Trophoblast cell (in vitro differentiated cells and primary cell): ENCODE results near the gene KRT14. TPM values are rescaled to one million over a fixed set of nuclear protein-coding genes. Genes with fewer than 3 reads are reported as not detected.
A peak's percentile ranks its signal among the peaks of the same experiment; 100 is the strongest.

Experiments used
- DNase-seq, 2 donors: peaks; one replicate each; pipeline ENCODE4 v3.0.0-alpha.2; 2016
- H2AFZ ChIP-seq: 2 replicates; pipeline ENCODE4 v1.6.1; 2013; ENCODE audit warnings: low read length, moderate library complexity, mild to moderate bottlenecking; ENCODE audit not compliant: insufficient read depth, poor library complexity
- H2AK5ac ChIP-seq: 2 replicates; pipeline ENCODE4 v1.6.1; 2013; ENCODE audit warnings: mild to moderate bottlenecking, low read length
- H2BK120ac ChIP-seq: 2 replicates; pipeline ENCODE4 v1.6.1; 2013; ENCODE audit warnings: low read length, mild to moderate bottlenecking, moderate library complexity; ENCODE audit not compliant: insufficient read depth, poor library complexity
- H2BK12ac ChIP-seq: 2 replicates; pipeline ENCODE4 v1.6.1; 2013; ENCODE audit warnings: mild to moderate bottlenecking, low read length, moderate library complexity
- H2BK5ac ChIP-seq: 2 replicates; pipeline ENCODE4 v1.6.1; 2013; ENCODE audit warnings: low read length, low read depth, moderate library complexity, mild to moderate bottlenecking; ENCODE audit not compliant: poor library complexity
- H3K14ac ChIP-seq: 2 replicates; pipeline ENCODE4 v1.6.1; 2013; ENCODE audit warnings: mild to moderate bottlenecking, low read length
- H3K18ac ChIP-seq: 2 replicates; pipeline ENCODE4 v1.6.1; 2013; ENCODE audit warnings: mild to moderate bottlenecking, low read length
- H3K23ac ChIP-seq: 2 replicates; pipeline ENCODE4 v1.6.1; 2013; ENCODE audit warnings: low read length
- H3K27ac ChIP-seq: 2 replicates; pipeline ENCODE4 v1.5.1; 2013; ENCODE audit warnings: low read depth, mild to moderate bottlenecking, inconsistent platforms, low read length, moderate library complexity
- H3K27me3 ChIP-seq: 2 replicates; pipeline ENCODE4 v1.6.1; 2013; ENCODE audit warnings: inconsistent platforms, mild to moderate bottlenecking, low read length, moderate library complexity; ENCODE audit not compliant: insufficient read depth
- H3K36me3 ChIP-seq, 2 experiments: 1 replicate in 1 of 2; 2 replicates in 1 of 2; pipeline ENCODE4 v1.6.1; 2013; ENCODE audit warnings: low read length in 2 of 2, mild to moderate bottlenecking in 2 of 2, moderate library complexity in 1 of 2; ENCODE audit not compliant: insufficient read depth in 2 of 2, control insufficient read depth in 1 of 2
- H3K4ac ChIP-seq: 2 replicates; pipeline ENCODE4 v1.6.1; 2013; ENCODE audit warnings: low read depth, mild to moderate bottlenecking, low read length, moderate library complexity
- H3K4me1 ChIP-seq, 2 experiments: 1 replicate in 1 of 2; 2 replicates in 1 of 2; pipeline ENCODE4 v1.6.1; 2013; ENCODE audit warnings: low read length in 2 of 2, mild to moderate bottlenecking in 2 of 2, moderate library complexity in 1 of 2; ENCODE audit not compliant: insufficient read depth in 2 of 2, control insufficient read depth in 1 of 2
- H3K4me2 ChIP-seq: 2 replicates; pipeline ENCODE4 v1.6.1; 2013; ENCODE audit warnings: inconsistent platforms, mild to moderate bottlenecking, low read length, moderate library complexity
- H3K4me3 ChIP-seq: 2 replicates; pipeline ENCODE4 v1.5.1; 2013; ENCODE audit warnings: mild to moderate bottlenecking, low read depth, low read length, inconsistent platforms
- H3K79me1 ChIP-seq: one replicate; pipeline ENCODE4 v1.6.1; 2013; ENCODE audit warnings: low read length
- H3K79me2 ChIP-seq: 2 replicates; pipeline ENCODE4 v1.6.1; 2013; ENCODE audit warnings: low read length, mild to moderate bottlenecking; ENCODE audit not compliant: control insufficient read depth, insufficient read depth, poor library complexity
- H3K9ac ChIP-seq: 2 replicates; pipeline ENCODE4 v1.6.1; 2013; ENCODE audit warnings: mild to moderate bottlenecking, low read length
- H3K9me3 ChIP-seq: 2 replicates; pipeline ENCODE4 v1.6.1; 2013; ENCODE audit warnings: low read depth, mild to moderate bottlenecking, control low read depth, inconsistent platforms, low read length; ENCODE audit not compliant: insufficient read depth
- H4K12ac ChIP-seq: 2 replicates; pipeline ENCODE4 v1.6.1; 2013; ENCODE audit warnings: low read depth, mild to moderate bottlenecking, low read length, moderate library complexity
- H4K8ac ChIP-seq: 2 replicates; pipeline ENCODE4 v1.6.1; 2013; ENCODE audit warnings: low read depth, mild to moderate bottlenecking, low read length, moderate library complexity
- H4K91ac ChIP-seq: one replicate; pipeline ENCODE4 v1.6.1; 2013; ENCODE audit warnings: low read depth, mild to moderate bottlenecking, low read length, moderate library complexity
- WGBS: extraction: QIAGEN DNeasy Blood & Tissue Kit; methylation state at CpG from one replicate; pipeline ENCODE4 v1.1.7; 2013; ENCODE audit warnings: missing lambda C conversion rate; ENCODE audit not compliant: insufficient read length, insufficient coverage; ENCODE audit errors: extremely low coverage; 5-methylcytosine and 5-hydroxymethylcytosine counted together
- polyA plus RNA-seq: library from polyadenylated mRNA; stranded (reverse); fragments of 200-250 nt; gene quantifications from 2 replicates; pipeline ENCODE4 v1.2.3, GENCODE V29; 2013

KRT14 gene
- 12.0 and 12.4 TPM in 2 replicates for polyA plus RNA-seq

- Histone ChIP-seq H3K9me3 (no peaks in the 10 kb centered on the region), H2BK12ac (no peak within 1 kb of the TSS), H2AK5ac (no peak within 1 kb of the TSS), H3K27ac (no peak within 1 kb of the TSS), H4K8ac (no peak within 1 kb of the TSS), H3K18ac (no peak within 1 kb of the TSS), H3K36me3 (no peaks in the 10 kb centered on the region), H2BK5ac (no peak within 1 kb of the TSS), H3K4me3 (no peak within 1 kb of the TSS), H3K4me2 (no peak within 1 kb of the TSS), H3K27me3 (no peaks in the 10 kb centered on the region), H2AFZ (no peak within 1 kb of the TSS), H3K14ac (no peak within 1 kb of the TSS), H3K23ac (no peak within 1 kb of the TSS), H4K12ac (no peak within 1 kb of the TSS), H3K79me2 (no peaks in the 10 kb centered on the region), H2BK120ac (no peak within 1 kb of the TSS), H3K79me1 (no peaks in the 10 kb centered on the region), H3K9ac (no peak within 1 kb of the TSS), H3K4me1 (peaks cover 0 to 4% of the 10 kb centered on the region in 2 experiments), H3K4ac (no peak within 1 kb of the TSS), H4K91ac (no peak within 1 kb of the TSS)
- peak; percentile 78 to 81 for DNase-seq
- WGBS = no CpG with 5 or more reads among the region's 15 CpGs
Measured at GRCh38 chr17:41586863-41587495, at the start of gene KRT14. Gene KRT14, minus strand, starts transcription at chr17:41586895. Its CDS starts 61 bp downstream, at chr17:41586834.

- Histone ChIP-seq H2AFZ (no peak overlapping the region), H4K12ac (no peak overlapping the region), H4K8ac (no peak overlapping the region), H3K4ac (no peak overlapping the region), H2BK5ac (no peak overlapping the region), H3K14ac (no peak overlapping the region), H3K23ac (no peak overlapping the region), H4K91ac (no peak overlapping the region), H3K4me2 (no peak overlapping the region), H3K9me3 (peaks cover 9% of the 10 kb centered on the region), H3K79me2 (no peaks in the 10 kb centered on the region), H3K9ac (no peak overlapping the region), H2BK12ac (no peak overlapping the region), H3K36me3 (no peaks in the 10 kb centered on the region), H2AK5ac (no peak overlapping the region), H2BK120ac (no peak overlapping the region), H3K18ac (no peak overlapping the region), H3K79me1 (no peaks in the 10 kb centered on the region), H3K27ac (no peak overlapping the region), H3K27me3 (no peaks in the 10 kb centered on the region), H3K4me1 (peaks cover 8 to 16% of the 10 kb centered on the region in 2 experiments), H3K4me3 (no peak overlapping the region)
- WGBS = no CpG with 5 or more reads among the region's 28 CpGs
- no peak for DNase-seq
Measured at GRCh38 chr17:41635121-41636097, 48.7 kb upstream of the KRT14 start.

- no peak for DNase-seq
- no peak overlapping the region for H3K27ac ChIP-seq
- no peak overlapping the region for H2BK12ac ChIP-seq
- no peak overlapping the region for H2AFZ ChIP-seq
- no peak overlapping the region for H3K4ac ChIP-seq
- H3K14ac ChIP-seq = no peak overlapping the region
- peaks cover 9% of the 10 kb centered on the region for H3K9me3 ChIP-seq
- H2BK5ac ChIP-seq = no peak overlapping the region
- H3K18ac ChIP-seq = no peak overlapping the region
- H3K4me1 ChIP-seq = peaks cover 8 to 16% of the 10 kb centered on the region in 2 experiments
- no peak overlapping the region for H4K12ac ChIP-seq
- no peak overlapping the region for H2BK120ac ChIP-seq
- no peak overlapping the region for H3K23ac ChIP-seq
- H3K79me2 ChIP-seq = no peaks in the 10 kb centered on the region
- H4K8ac ChIP-seq = no peak overlapping the region
- H3K4me2 ChIP-seq = no peak overlapping the region
- no peak overlapping the region for H3K9ac ChIP-seq
- no CpG with 5 or more reads among the region's 7 CpGs for WGBS
- no peaks in the 10 kb centered on the region for H3K27me3 ChIP-seq
- no peak overlapping the region for H3K4me3 ChIP-seq
- no peaks in the 10 kb centered on the region for H3K79me1 ChIP-seq
- H2AK5ac ChIP-seq = no peak overlapping the region
- H4K91ac ChIP-seq = no peak overlapping the region
- H3K36me3 ChIP-seq = no peaks in the 10 kb centered on the region
Measured at GRCh38 chr17:41634639-41635038, 47.9 kb upstream of the KRT14 start.

- H3K27me3 ChIP-seq = no peaks in the 10 kb centered on the region
- no peak overlapping the region for H4K12ac ChIP-seq
- H2BK12ac ChIP-seq = no peak overlapping the region
- 100% methylated on average over 1 of the region's 14 CpGs for WGBS
- H3K9me3 ChIP-seq = peaks cover 9% of the 10 kb centered on the region
- no peak overlapping the region for H3K27ac ChIP-seq
- H3K4me2 ChIP-seq = no peak overlapping the region
- H3K4me3 ChIP-seq = no peak overlapping the region
- no peak overlapping the region for H3K18ac ChIP-seq
- no peak for DNase-seq
- H2AK5ac ChIP-seq = no peak overlapping the region
- no peak overlapping the region for H3K9ac ChIP-seq
- no peak overlapping the region for H2AFZ ChIP-seq
- no peaks in the 10 kb centered on the region for H3K79me2 ChIP-seq
- H3K4me1 ChIP-seq = peaks cover 8 to 17% of the 10 kb centered on the region in 2 experiments
- no peak overlapping the region for H4K8ac ChIP-seq
- no peaks in the 10 kb centered on the region for H3K79me1 ChIP-seq
- no peak overlapping the region for H3K23ac ChIP-seq
- H2BK5ac ChIP-seq = no peak overlapping the region
- H3K36me3 ChIP-seq = no peaks in the 10 kb centered on the region
- H4K91ac ChIP-seq = no peak overlapping the region
- no peak overlapping the region for H2BK120ac ChIP-seq
- no peak overlapping the region for H3K14ac ChIP-seq
- no peak overlapping the region for H3K4ac ChIP-seq
Measured at GRCh38 chr17:41633556-41634199, 47.0 kb upstream of the KRT14 start.
